Breast epithelium (tissue), 4 donors: ENCODE data around the gene KLHDC10. TPM values are rescaled to one million over a fixed set of nuclear protein-coding genes. Genes with fewer than 3 reads are reported as not detected.

Source experiments
- DNase-seq, 2 donors: peaks; one replicate each; pipeline ENCODE4 v3.0.0-alpha.2; 2019; ENCODE audit warnings: low spot score in 2 of 2
- H3K27ac ChIP-seq, 2 donors: fragments of 200-600 bp; sonication (generic) in 1 of 2; one replicate each; pipeline ENCODE4 v1.5.1; 2016 to 2019; ENCODE audit warnings: mild to moderate bottlenecking in 1 of 2
- H3K27me3 ChIP-seq, 2 donors: fragments of 200-600 bp; sonication (generic) in 1 of 2; one replicate each; pipeline versions ENCODE4 v1.5.1 to v1.6.0; 2017 to 2019; ENCODE audit warnings: control low read depth in 1 of 2, mild to moderate bottlenecking in 1 of 2
- H3K36me3 ChIP-seq: fragments of 200-600 bp; one replicate; pipeline ENCODE4 v1.5.1; 2019
- H3K4me1 ChIP-seq, 2 donors: fragments of 200-600 bp; sonication (generic); one replicate each; pipeline ENCODE4 v1.5.1; 2016 to 2019; ENCODE audit warnings: control low read depth in 1 of 2
- H3K4me3 ChIP-seq, 3 donors: fragments of 200-600 bp; sonication (generic); 1 replicate in 2 of 3; 2 replicates in 1 of 3; pipeline ENCODE4 v1.5.1; 2016 to 2019; ENCODE audit warnings: mild to moderate bottlenecking in 3 of 3, moderate library complexity in 2 of 3
- H3K9me3 ChIP-seq, 2 donors: fragments of 200-600 bp; sonication (generic) in 1 of 2; one replicate each; pipeline ENCODE4 v1.5.1; 2016 to 2019; ENCODE audit warnings: control low read depth in 1 of 2
- CTCF ChIP-seq, 3 donors: fragments of 450-650 bp; IDR thresholded peaks; one replicate each; pipeline ENCODE4 v1.5.1; 2016 to 2017; ENCODE audit warnings: antibody characterized with exemption in 3 of 3, mild to moderate bottlenecking in 3 of 3, moderate library complexity in 3 of 3
- POLR2A ChIP-seq: fragments of 450-650 bp; IDR thresholded peaks from one replicate; pipeline ENCODE4 v1.6.1; 2016; ENCODE audit warnings: antibody characterized with exemption, mild to moderate bottlenecking, moderate library complexity
- POLR2AphosphoS5 ChIP-seq, 3 donors: sonication (generic); formaldehyde crosslinking; IDR thresholded peaks; one replicate each; pipeline ENCODE4 v1.6.1; 2017; ENCODE audit warnings: antibody characterized with exemption in 3 of 3
- intact Hi-C: fragments of 100-400 bp; cut with DNase I; formaldehyde crosslinking; loops from one replicate; pipeline ENCODE4 v1.15.1; 2023; ENCODE audit warnings: low total_unique reads
- total RNA-seq, 3 donors: library from RNA; depleted of rRNA; stranded (reverse); fragments of >200 nt; gene quantifications; one replicate each; pipeline ENCODE4 v1.1.0, GENCODE V29; 2016

Gene KLHDC10
- total RNA-seq, 3 donors from 2014 or later: 23.3 to 28.0 (median 28.0) TPM

- Histone ChIP-seq H3K27me3 (no peaks in the 10 kb centered on the region), H3K27ac (no peak overlapping the region), H3K36me3 (no peaks in the 10 kb centered on the region), H3K4me3 (no peak overlapping the region), H3K9me3 (no peaks in the 10 kb centered on the region), H3K4me1 (no peaks in the 10 kb centered on the region)
- DNase-seq: no peak
- intact Hi-C loops: no loop called here
- TF ChIP-seq CTCF (IDR thresholded peaks at IDR 0.05) (no peak), POLR2AphosphoS5 (IDR thresholded peaks at IDR 0.05) (no peak), POLR2A (no peak)
Measured at GRCh38 chr7:130113887-130114286, 43.6 kb downstream of the KLHDC10 start.

- no peak overlapping the region for H3K4me3 ChIP-seq
- TF ChIP-seq POLR2AphosphoS5 (IDR thresholded peaks at IDR 0.05) (no peak), CTCF (IDR thresholded peaks at IDR 0.05) (no peak), POLR2A (no peak)
- H3K27me3 ChIP-seq: no peaks in the 10 kb centered on the region
- H3K4me1 ChIP-seq: no peaks in the 10 kb centered on the region
- no peaks in the 10 kb centered on the region for H3K36me3 ChIP-seq
- DNase-seq: no peak
- no peak overlapping the region for H3K27ac ChIP-seq
- intact Hi-C loops: no loop called here
- no peaks in the 10 kb centered on the region for H3K9me3 ChIP-seq
Measured at GRCh38 chr7:130114374-130114773, 44.0 kb downstream of the KLHDC10 start.

GRCh38 chr7:130114776-130115175 lies 44.4 kb downstream of the KLHDC10 start:
- Histone ChIP-seq H3K36me3 (no peaks in the 10 kb centered on the region), H3K27ac (no peak overlapping the region), H3K4me1 (no peaks in the 10 kb centered on the region), H3K4me3 (no peak overlapping the region), H3K9me3 (no peaks in the 10 kb centered on the region), H3K27me3 (no peaks in the 10 kb centered on the region)
- DNase-seq: no peak
- TF ChIP-seq CTCF (IDR thresholded peaks at IDR 0.05): no peak
- no peak for TF ChIP-seq POLR2A
- no peak for TF ChIP-seq POLR2AphosphoS5 (IDR thresholded peaks at IDR 0.05)
- intact Hi-C loops: no loop called here

- DNase-seq: no peak
- no peak overlapping the region for H3K27ac ChIP-seq
- no peaks in the 10 kb centered on the region for H3K9me3 ChIP-seq
- no peaks in the 10 kb centered on the region for H3K27me3 ChIP-seq
- no peaks in the 10 kb centered on the region for H3K36me3 ChIP-seq
- TF ChIP-seq CTCF (IDR thresholded peaks at IDR 0.05) (no peak), POLR2AphosphoS5 (IDR thresholded peaks at IDR 0.05) (no peak), POLR2A (no peak)
- intact Hi-C loops: no loop called here
- H3K4me3 ChIP-seq: no peak overlapping the region
- H3K4me1 ChIP-seq: no peaks in the 10 kb centered on the region
Measured at GRCh38 chr7:130118294-130118693, 48.0 kb downstream of the KLHDC10 start.

GRCh38 chr7:130118801-130119200 lies 48.5 kb downstream of the KLHDC10 start:
- no peaks in the 10 kb centered on the region for H3K9me3 ChIP-seq
- peaks cover 1% of the 10 kb centered on the region for H3K36me3 ChIP-seq
- no peak overlapping the region for H3K4me3 ChIP-seq
- no peak for DNase-seq
- no peak overlapping the region for H3K27ac ChIP-seq
- H3K27me3 ChIP-seq: no peaks in the 10 kb centered on the region
- TF ChIP-seq POLR2AphosphoS5 (IDR thresholded peaks at IDR 0.05) (no peak), CTCF (IDR thresholded peaks at IDR 0.05) (no peak), POLR2A (no peak)
- H3K4me1 ChIP-seq: no peaks in the 10 kb centered on the region
- intact Hi-C loops: no loop called here
